Thoracic aorta (tissue), 2 donors: Measurements from ENCODE around the gene C11orf97. TPM values are rescaled to one million over a fixed set of nuclear protein-coding genes. Genes with fewer than 3 reads are reported as not detected.
A peak's percentile ranks its signal among the peaks of the same experiment; 100 is the strongest.

Source experiments
- ATAC-seq: fragments of 150-250 bp; one replicate; pipeline ENCODE4 v1.8.0; 2017; ENCODE audit warnings: low read depth; ENCODE audit not compliant: insufficient number of reproducible peaks, low FRiP score
- DNase-seq: peaks from one replicate; pipeline ENCODE4 v3.0.0-alpha.2; 2020; ENCODE audit warnings: low spot score
- H3K27ac ChIP-seq, 2 donors: fragments of 200-600 bp; sonication (generic); 1 replicate in 1 of 2; 2 replicates in 1 of 2; pipeline ENCODE4 v1.5.1; 2016; ENCODE audit warnings: mild to moderate bottlenecking in 2 of 2, moderate library complexity in 2 of 2
- H3K27me3 ChIP-seq: fragments of 200-600 bp; sonication (generic); replicated peaks from 2 replicates; pipeline ENCODE4 v1.6.0; 2016; ENCODE audit warnings: mild to moderate bottlenecking; ENCODE audit not compliant: insufficient read depth
- H3K36me3 ChIP-seq: fragments of 200-600 bp; sonication (generic); one replicate; pipeline ENCODE4 v1.5.1; 2016
- H3K4me1 ChIP-seq, 2 donors: fragments of 200-600 bp; sonication (generic); 1 replicate in 1 of 2; 2 replicates in 1 of 2; pipeline versions ENCODE4 v1.5.1 to v1.6.0; 2016; ENCODE audit warnings: low read depth in 2 of 2, mild to moderate bottlenecking in 1 of 2; ENCODE audit not compliant: control insufficient read depth in 1 of 2
- H3K4me3 ChIP-seq: fragments of 200-600 bp; sonication (generic); 2 replicates; pipeline ENCODE4 v1.5.1; 2016; ENCODE audit warnings: mild to moderate bottlenecking
- H3K9me3 ChIP-seq: fragments of 200-600 bp; sonication (generic); 2 replicates; pipeline ENCODE4 v1.5.1; 2016
- total RNA-seq, 2 donors: library from RNA; depleted of rRNA; stranded (reverse); fragments of >200 nt; gene quantifications; one replicate each; pipeline versions ENCODE4 v1.1.0 to v1.2.3, GENCODE V29; 2016
- TF ChIP-seq, protein P1 (sequence below): fragments of 200-600 bp; sonication (generic); IDR thresholded peaks from one replicate; pipeline ENCODE4 v1.5.1; 2019; ENCODE audit warnings: antibody characterized with exemption

Gene C11orf97
- total RNA-seq, 2 donors from 2014 or later = not detected

DNA sequence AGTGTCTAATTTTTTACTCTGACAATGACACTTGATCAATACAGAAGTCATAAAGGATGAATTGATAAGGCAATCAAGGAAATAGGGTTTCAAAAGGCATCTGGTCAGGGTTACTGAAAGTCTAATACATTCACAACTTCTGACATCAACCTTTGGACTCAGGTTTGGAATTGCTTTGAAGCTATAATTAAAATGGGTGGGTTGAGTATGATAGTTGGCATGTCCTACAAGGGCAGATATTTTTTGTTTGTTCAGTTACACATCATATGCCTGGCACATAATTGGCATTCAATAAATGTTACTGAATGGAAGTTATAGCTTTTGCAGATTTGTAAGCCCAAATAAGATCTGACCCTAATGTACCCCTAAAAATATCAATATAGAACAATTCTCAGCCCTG, 24.1 kb downstream of the C11orf97 start:
- Histone ChIP-seq H3K27me3 (no peaks in the 10 kb centered on the region), H3K9me3 (no peaks in the 10 kb centered on the region), H3K27ac (peak overlapping the region; percentile 58 to 59), H3K36me3 (no peaks in the 10 kb centered on the region), H3K4me3 (no peak overlapping the region), H3K4me1 (peaks cover 32 to 50% of the 10 kb centered on the region in 2 donors)
- DNase-seq (no peak), ATAC-seq (no peak)
- TF ChIP-seq, protein P1, sequence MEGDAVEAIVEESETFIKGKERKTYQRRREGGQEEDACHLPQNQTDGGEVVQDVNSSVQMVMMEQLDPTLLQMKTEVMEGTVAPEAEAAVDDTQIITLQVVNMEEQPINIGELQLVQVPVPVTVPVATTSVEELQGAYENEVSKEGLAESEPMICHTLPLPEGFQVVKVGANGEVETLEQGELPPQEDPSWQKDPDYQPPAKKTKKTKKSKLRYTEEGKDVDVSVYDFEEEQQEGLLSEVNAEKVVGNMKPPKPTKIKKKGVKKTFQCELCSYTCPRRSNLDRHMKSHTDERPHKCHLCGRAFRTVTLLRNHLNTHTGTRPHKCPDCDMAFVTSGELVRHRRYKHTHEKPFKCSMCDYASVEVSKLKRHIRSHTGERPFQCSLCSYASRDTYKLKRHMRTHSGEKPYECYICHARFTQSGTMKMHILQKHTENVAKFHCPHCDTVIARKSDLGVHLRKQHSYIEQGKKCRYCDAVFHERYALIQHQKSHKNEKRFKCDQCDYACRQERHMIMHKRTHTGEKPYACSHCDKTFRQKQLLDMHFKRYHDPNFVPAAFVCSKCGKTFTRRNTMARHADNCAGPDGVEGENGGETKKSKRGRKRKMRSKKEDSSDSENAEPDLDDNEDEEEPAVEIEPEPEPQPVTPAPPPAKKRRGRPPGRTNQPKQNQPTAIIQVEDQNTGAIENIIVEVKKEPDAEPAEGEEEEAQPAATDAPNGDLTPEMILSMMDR = no peak

DNA sequence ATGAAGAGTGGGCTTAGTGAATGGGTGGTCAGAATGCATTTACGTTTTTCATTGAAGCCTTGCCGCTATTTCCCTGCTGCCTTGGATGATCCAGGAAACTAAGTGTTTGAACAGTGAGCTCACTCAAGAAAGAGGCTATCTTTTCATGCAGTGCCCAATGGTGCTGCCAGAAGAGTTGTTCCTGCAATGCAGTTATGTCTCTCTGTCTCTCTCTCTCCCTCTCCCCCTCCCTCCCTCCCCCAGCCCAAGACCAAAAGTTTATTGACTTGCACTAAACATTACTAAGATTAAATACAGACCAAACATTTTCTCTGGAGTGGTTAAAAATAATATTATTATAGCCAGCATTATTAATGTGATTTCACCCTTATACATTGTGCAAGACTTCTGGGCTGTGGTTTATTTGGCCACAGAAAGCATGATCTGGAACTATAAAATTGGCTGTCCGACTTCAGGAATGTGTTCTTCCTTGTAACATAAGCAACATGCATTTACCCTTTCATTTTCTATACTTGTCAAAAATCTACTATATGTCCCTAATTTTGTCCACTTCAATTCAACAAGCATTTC, 24.9 kb downstream of the C11orf97 start:
- no peak for DNase-seq
- Histone ChIP-seq H3K4me3 (peak overlapping the region; percentile 12), H3K4me1 (peaks cover 32 to 50% of the 10 kb centered on the region in 2 donors), H3K27ac (peak overlapping the region; percentile 58 to 59), H3K27me3 (no peaks in the 10 kb centered on the region), H3K9me3 (no peaks in the 10 kb centered on the region), H3K36me3 (no peaks in the 10 kb centered on the region)
- TF ChIP-seq, protein P1 = no peak
- peak; percentile 6 for ATAC-seq

DNA sequence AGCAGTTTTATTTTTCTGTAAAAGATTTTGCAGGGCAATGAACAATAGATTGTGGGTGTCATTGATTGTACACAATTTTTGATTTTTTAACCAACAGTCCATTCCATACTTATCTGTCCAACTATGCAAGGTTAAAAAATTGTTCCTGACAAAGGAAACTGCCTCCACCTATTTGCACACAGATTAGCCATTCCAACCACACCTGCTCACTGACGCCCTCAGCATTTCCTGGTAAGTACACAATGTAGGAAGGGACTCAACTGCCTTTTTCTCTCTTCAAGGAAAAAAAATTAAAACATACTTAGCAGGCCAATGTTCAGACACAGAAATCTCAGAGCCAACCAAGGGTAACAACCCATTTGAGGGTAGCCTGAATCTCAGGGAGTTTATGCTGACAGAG, 27.2 kb downstream of the C11orf97 start:
- DNase-seq = no peak
- no peak for ATAC-seq
- Histone ChIP-seq H3K4me1 (peaks cover 32 to 50% of the 10 kb centered on the region in 2 donors), H3K27ac (peak overlapping the region in 1 of 2 donors; percentile 12), H3K27me3 (no peaks in the 10 kb centered on the region), H3K9me3 (no peaks in the 10 kb centered on the region), H3K4me3 (no peak overlapping the region), H3K36me3 (no peaks in the 10 kb centered on the region)
- TF ChIP-seq, protein P1 = no peak

DNA sequence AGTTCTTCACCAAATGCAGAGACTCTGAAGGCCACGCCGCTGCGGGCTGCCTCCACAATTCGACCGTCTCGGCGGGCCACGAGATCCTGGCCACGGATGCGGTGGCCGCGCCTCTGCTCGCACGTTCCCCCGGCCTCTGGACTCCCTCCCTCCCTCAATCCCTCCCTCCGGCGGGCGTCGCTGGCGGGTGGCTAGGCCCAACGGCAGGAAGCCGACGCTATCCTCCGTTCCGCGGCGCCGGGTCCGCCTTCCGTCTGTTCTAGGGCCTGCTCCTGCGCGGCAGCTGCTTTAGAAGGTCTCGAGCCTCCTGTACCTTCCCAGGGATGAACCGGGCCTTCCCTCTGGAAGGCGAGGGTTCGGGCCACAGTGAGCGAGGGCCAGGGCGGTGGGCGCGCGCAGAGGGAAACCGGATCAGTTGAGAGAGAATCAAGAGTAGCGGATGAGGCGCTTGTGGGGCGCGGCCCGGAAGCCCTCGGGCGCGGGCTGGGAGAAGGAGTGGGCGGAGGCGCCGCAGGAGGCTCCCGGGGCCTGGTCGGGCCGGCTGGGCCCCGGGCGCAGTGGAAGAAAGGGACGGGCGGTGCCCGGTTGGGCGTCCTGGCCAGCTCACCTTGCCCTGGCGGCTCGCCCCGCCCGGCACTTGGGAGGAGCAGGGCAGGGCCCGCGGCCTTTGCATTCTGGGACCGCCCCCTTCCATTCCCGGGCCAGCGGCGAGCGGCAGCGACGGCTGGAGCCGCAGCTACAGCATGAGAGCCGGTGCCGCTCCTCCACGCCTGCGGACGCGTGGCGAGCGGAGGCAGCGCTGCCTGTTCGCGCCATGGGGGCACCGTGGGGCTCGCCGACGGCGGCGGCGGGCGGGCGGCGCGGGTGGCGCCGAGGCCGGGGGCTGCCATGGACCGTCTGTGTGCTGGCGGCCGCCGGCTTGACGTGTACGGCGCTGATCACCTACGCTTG, 31.7 kb downstream of the C11orf97 start, which contains the start of gene FUT4:
Gene FUT4 (plus strand): TSS at position 227 of the 951 bp plus-strand sequence. CDS start 213 bp downstream, at position 440.
- H3K36me3 ChIP-seq = no peaks in the 10 kb centered on the region
- TF ChIP-seq, protein P1 = no peak
- H3K27me3 ChIP-seq = no peaks in the 10 kb centered on the region
- peaks cover 32 to 58% of the 10 kb centered on the region in 2 donors for H3K4me1 ChIP-seq
- ATAC-seq = peak; percentile 82
- peak; percentile 29 for DNase-seq
- H3K4me3 ChIP-seq = peak within 1 kb of the TSS; percentile 92
- H3K27ac ChIP-seq = peak within 1 kb of the TSS; percentile 100
- no peaks in the 10 kb centered on the region for H3K9me3 ChIP-seq

DNA sequence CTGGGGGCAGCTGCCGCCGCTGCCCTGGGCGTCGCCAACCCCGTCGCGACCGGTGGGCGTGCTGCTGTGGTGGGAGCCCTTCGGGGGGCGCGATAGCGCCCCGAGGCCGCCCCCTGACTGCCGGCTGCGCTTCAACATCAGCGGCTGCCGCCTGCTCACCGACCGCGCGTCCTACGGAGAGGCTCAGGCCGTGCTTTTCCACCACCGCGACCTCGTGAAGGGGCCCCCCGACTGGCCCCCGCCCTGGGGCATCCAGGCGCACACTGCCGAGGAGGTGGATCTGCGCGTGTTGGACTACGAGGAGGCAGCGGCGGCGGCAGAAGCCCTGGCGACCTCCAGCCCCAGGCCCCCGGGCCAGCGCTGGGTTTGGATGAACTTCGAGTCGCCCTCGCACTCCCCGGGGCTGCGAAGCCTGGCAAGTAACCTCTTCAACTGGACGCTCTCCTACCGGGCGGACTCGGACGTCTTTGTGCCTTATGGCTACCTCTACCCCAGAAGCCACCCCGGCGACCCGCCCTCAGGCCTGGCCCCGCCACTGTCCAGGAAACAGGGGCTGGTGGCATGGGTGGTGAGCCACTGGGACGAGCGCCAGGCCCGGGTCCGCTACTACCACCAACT, 32.5 kb downstream of the C11orf97 start:
- H3K4me1 ChIP-seq = peaks cover 36 to 57% of the 10 kb centered on the region in 2 donors
- no peaks in the 10 kb centered on the region for H3K27me3 ChIP-seq
- no peaks in the 10 kb centered on the region for H3K36me3 ChIP-seq
- TF ChIP-seq, protein P1 = no peak
- peak overlapping the region; percentile 100 for H3K27ac ChIP-seq
- DNase-seq (no peak), ATAC-seq (peak; percentile 1)
- H3K4me3 ChIP-seq = peak overlapping the region; percentile 92
- H3K9me3 ChIP-seq = no peaks in the 10 kb centered on the region
